ENCODE data around the gene SARS1.

GRCh38 chr1:109184687-109185086, 29.0 kb upstream of the SARS1 start:
- TF ChIP-seq CTCF (IDR thresholded peaks at IDR 0.05) (no peak), POLR2A (IDR thresholded peaks at IDR 0.05) (no peak), EP300 (IDR thresholded peaks at IDR 0.05) (no peak), POLR2AphosphoS5 (IDR thresholded peaks at IDR 0.05) (no peak)

Data from sigmoid colon (tissue), 4 donors.